Liver (tissue), 9 donors: ENCODE data around the gene ING3. TPM values are rescaled to one million over a fixed set of nuclear protein-coding genes. Genes with fewer than 3 reads are reported as not detected.

ENCODE experiments used
- DNase-seq: peaks from one replicate; pipeline ENCODE4 v3.0.0-alpha.2; 2017; ENCODE audit warnings: low spot score
- H3K27ac ChIP-seq, 2 donors: one replicate each; pipeline ENCODE4 v1.7.0; 2013; ENCODE audit warnings: inconsistent platforms in 2 of 2, low read length in 2 of 2, control low read depth in 1 of 2, low read depth in 1 of 2, mild to moderate bottlenecking in 1 of 2
- H3K27me3 ChIP-seq, 4 donors: one replicate each; pipeline versions ENCODE4 v1.6.1 to v1.7.0; 2013; ENCODE audit warnings: low read length in 3 of 4, inconsistent platforms in 1 of 4, mild to moderate bottlenecking in 1 of 4, moderate library complexity in 1 of 4; ENCODE audit not compliant: control insufficient read depth in 4 of 4, insufficient read depth in 4 of 4
- H3K36me3 ChIP-seq, 4 donors: one replicate each; pipeline versions ENCODE4 v1.6.1 to v1.7.0; 2013; ENCODE audit warnings: low read length in 3 of 4, mild to moderate bottlenecking in 3 of 4, low read depth in 1 of 4, moderate library complexity in 1 of 4; ENCODE audit not compliant: control insufficient read depth in 4 of 4, insufficient read depth in 3 of 4
- H3K4me1 ChIP-seq, 4 donors: one replicate each; pipeline versions ENCODE4 v1.6.1 to v1.7.0; 2013; ENCODE audit warnings: low read length in 3 of 4, mild to moderate bottlenecking in 3 of 4, moderate library complexity in 1 of 4; ENCODE audit not compliant: control insufficient read depth in 4 of 4, insufficient read depth in 4 of 4
- H3K4me3 ChIP-seq, 3 donors: one replicate each; pipeline versions ENCODE4 v1.6.1 to v1.7.0; 2013; ENCODE audit warnings: low read length in 3 of 3, control low read depth in 1 of 3, low read depth in 1 of 3, mild to moderate bottlenecking in 1 of 3
- H3K9ac ChIP-seq, 2 donors: one replicate each; pipeline ENCODE4 v1.7.0; 2013; ENCODE audit warnings: low read length in 2 of 2, mild to moderate bottlenecking in 2 of 2, moderate library complexity in 2 of 2, control low read depth in 1 of 2, low read depth in 1 of 2
- H3K9me3 ChIP-seq, 4 donors: one replicate each; pipeline versions ENCODE4 v1.6.1 to v1.7.0; 2013; ENCODE audit warnings: low read length in 3 of 4; ENCODE audit not compliant: control insufficient read depth in 4 of 4
- EGR1 ChIP-seq, 2 donors: IDR thresholded peaks; 2 replicates each; pipeline ENCODE4 v1.6.1; 2016 to 2018; ENCODE audit warnings: antibody characterized with exemption in 2 of 2, low read depth in 2 of 2
- FOXA1 ChIP-seq: IDR thresholded peaks from 2 replicates; pipeline ENCODE4 v1.6.1; 2016; ENCODE audit warnings: antibody characterized with exemption
- FOXA2 ChIP-seq: IDR thresholded peaks from 2 replicates; pipeline ENCODE4 v1.6.1; 2016; ENCODE audit warnings: antibody characterized with exemption
- HNF4A ChIP-seq, 2 donors: conservative IDR thresholded peaks; 2 replicates each; pipeline ENCODE4 v1.6.1; 2016; ENCODE audit warnings: antibody characterized with exemption in 2 of 2, mild to moderate bottlenecking in 2 of 2
- HNF4G ChIP-seq: IDR thresholded peaks from 2 replicates; pipeline ENCODE4 v1.6.1; 2016; ENCODE audit warnings: antibody characterized with exemption
- JUND ChIP-seq, 2 donors: IDR thresholded peaks; 2 replicates each; pipeline ENCODE4 v1.6.1; 2016; ENCODE audit warnings: antibody characterized with exemption in 2 of 2
- NR2F2 ChIP-seq: IDR thresholded peaks from 2 replicates; pipeline ENCODE4 v1.6.1; 2016; ENCODE audit warnings: antibody characterized with exemption
- REST ChIP-seq: IDR thresholded peaks from 2 replicates; pipeline ENCODE4 v1.6.1; 2016; ENCODE audit warnings: antibody characterized with exemption, mild to moderate bottlenecking
- RXRA ChIP-seq, 2 donors: IDR thresholded peaks; 2 replicates each; pipeline ENCODE4 v1.6.1; 2017 to 2018; ENCODE audit warnings: antibody characterized with exemption in 2 of 2, mild to moderate bottlenecking in 1 of 2
- SP1 ChIP-seq: IDR thresholded peaks from 2 replicates; pipeline ENCODE4 v1.6.1; 2018; ENCODE audit warnings: antibody characterized with exemption, mild to moderate bottlenecking
- TAF1 ChIP-seq: conservative IDR thresholded peaks from 2 replicates; pipeline ENCODE4 v1.6.1; 2016; ENCODE audit warnings: antibody characterized with exemption, mild to moderate bottlenecking
- YY1 ChIP-seq: IDR thresholded peaks from 2 replicates; pipeline ENCODE4 v1.6.1; 2016; ENCODE audit warnings: antibody characterized with exemption, mild to moderate bottlenecking
- WGBS: extraction: QIAGEN DNeasy Blood & Tissue Kit; methylation state at CpG from one replicate; pipeline ENCODE4 v1.1.7; 2013; 5-methylcytosine and 5-hydroxymethylcytosine counted together
- polyA plus RNA-seq, 2 donors: library from polyadenylated mRNA; stranded (reverse) in 1 of 2; unstranded in 1 of 2; fragments of 200-250 nt in 1 of 2; fragments of >200 nt in 1 of 2; fragmentation: Nextera tagmentation in 1 of 2; extraction: Ambion mirVana in 1 of 2; gene quantifications; one replicate each; pipeline versions ENCODE4 v1.2.1 to v1.2.3, GENCODE V29; 2013 to 2015
- total RNA-seq, 2 donors: library from RNA; depleted of rRNA; stranded (reverse); fragments of >200 nt; gene quantifications; one replicate each; pipeline ENCODE4 v1.2.3, GENCODE V29; 2014
- TF ChIP-seq, protein P1 (sequence below): IDR thresholded peaks from 2 replicates; pipeline ENCODE4 v1.6.1; 2016; ENCODE audit warnings: antibody characterized with exemption
- TF ChIP-seq, protein P2 (sequence below): fragments of 150-350 bp; IDR thresholded peaks from 2 replicates; pipeline ENCODE4 v1.5.1; 2017; ENCODE audit warnings: improper control_type of control experiment, low read depth, low read length; ENCODE audit not compliant: missing input control
- TF ChIP-seq, protein P3 (sequence below): IDR thresholded peaks from 2 replicates; pipeline ENCODE4 v1.6.1; 2016; ENCODE audit warnings: antibody characterized with exemption
- TF ChIP-seq, protein P4 (sequence below): IDR thresholded peaks from 2 replicates; pipeline ENCODE4 v1.6.1; 2016; ENCODE audit warnings: antibody characterized with exemption
- donor health status: healthy.
- donor health status: healthy.
- donor health status: healthy.
- donor health status: healthy.
- donor health status: healthy.

ING3 gene
- total and polyA plus RNA-seq, 4 donors = 3.8 to 14.0 (median 10.9) TPM

DNA sequence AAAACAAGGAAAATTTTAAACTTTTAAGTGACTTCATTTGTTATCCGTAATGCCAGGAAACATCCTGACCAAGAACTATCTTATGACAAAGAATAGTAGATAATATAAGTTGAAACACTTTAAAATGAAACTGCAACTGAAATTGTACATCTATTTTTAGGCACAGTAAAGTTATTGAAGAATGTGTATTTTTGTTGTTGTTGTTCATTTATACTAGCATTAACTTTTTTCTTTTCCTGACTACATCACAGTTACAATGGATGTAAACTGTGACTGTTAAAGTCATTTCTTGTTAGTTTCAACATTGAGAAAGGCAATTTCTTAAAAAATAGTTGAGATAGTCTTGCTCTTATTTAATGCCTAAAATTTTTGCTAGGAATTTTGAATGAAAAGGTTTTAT, 40.6 kb downstream of the ING3 start:
- WGBS = 15% methylated on average over 1 of the region's 1 CpG
- Histone ChIP-seq H3K36me3 (no peaks in the 10 kb centered on the region), H3K27me3 (no peaks in the 10 kb centered on the region), H3K9me3 (no peaks in the 10 kb centered on the region), H3K4me3 (peak overlapping the region; percentile 44 to 79 (median 76)), H3K9ac (peak overlapping the region; percentile 74 to 97), H3K27ac (peak overlapping the region; percentile 95 to 99), H3K4me1 (peaks cover 0 to 35% (median 18%) of the 10 kb centered on the region in 4 donors)
- DNase-seq = no peak
- TF ChIP-seq, protein P1, sequence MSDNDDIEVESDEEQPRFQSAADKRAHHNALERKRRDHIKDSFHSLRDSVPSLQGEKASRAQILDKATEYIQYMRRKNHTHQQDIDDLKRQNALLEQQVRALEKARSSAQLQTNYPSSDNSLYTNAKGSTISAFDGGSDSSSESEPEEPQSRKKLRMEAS = no peak
- TF ChIP-seq JUND (IDR thresholded peaks at IDR 0.05) (no peak), FOXA2 (no peak), REST (no peak), SP1 (no peak), TAF1 (no peak), FOXA1 (no peak), YY1 (no peak), EGR1 (IDR thresholded peaks at IDR 0.05; ENCODE audit: low read depth in 2 of 2) (no peak), NR2F2 (no peak), HNF4G (no peak), RXRA (IDR thresholded peaks at IDR 0.05) (no peak), HNF4A (conservative IDR thresholded peaks at IDR 0.05) (no peak)
- TF ChIP-seq, protein P2, sequence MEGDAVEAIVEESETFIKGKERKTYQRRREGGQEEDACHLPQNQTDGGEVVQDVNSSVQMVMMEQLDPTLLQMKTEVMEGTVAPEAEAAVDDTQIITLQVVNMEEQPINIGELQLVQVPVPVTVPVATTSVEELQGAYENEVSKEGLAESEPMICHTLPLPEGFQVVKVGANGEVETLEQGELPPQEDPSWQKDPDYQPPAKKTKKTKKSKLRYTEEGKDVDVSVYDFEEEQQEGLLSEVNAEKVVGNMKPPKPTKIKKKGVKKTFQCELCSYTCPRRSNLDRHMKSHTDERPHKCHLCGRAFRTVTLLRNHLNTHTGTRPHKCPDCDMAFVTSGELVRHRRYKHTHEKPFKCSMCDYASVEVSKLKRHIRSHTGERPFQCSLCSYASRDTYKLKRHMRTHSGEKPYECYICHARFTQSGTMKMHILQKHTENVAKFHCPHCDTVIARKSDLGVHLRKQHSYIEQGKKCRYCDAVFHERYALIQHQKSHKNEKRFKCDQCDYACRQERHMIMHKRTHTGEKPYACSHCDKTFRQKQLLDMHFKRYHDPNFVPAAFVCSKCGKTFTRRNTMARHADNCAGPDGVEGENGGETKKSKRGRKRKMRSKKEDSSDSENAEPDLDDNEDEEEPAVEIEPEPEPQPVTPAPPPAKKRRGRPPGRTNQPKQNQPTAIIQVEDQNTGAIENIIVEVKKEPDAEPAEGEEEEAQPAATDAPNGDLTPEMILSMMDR = no peak
- TF ChIP-seq, protein P3, sequence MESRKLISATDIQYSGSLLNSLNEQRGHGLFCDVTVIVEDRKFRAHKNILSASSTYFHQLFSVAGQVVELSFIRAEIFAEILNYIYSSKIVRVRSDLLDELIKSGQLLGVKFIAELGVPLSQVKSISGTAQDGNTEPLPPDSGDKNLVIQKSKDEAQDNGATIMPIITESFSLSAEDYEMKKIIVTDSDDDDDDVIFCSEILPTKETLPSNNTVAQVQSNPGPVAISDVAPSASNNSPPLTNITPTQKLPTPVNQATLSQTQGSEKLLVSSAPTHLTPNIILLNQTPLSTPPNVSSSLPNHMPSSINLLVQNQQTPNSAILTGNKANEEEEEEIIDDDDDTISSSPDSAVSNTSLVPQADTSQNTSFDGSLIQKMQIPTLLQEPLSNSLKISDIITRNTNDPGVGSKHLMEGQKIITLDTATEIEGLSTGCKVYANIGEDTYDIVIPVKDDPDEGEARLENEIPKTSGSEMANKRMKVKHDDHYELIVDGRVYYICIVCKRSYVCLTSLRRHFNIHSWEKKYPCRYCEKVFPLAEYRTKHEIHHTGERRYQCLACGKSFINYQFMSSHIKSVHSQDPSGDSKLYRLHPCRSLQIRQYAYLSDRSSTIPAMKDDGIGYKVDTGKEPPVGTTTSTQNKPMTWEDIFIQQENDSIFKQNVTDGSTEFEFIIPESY = no peak
- TF ChIP-seq, protein P4, sequence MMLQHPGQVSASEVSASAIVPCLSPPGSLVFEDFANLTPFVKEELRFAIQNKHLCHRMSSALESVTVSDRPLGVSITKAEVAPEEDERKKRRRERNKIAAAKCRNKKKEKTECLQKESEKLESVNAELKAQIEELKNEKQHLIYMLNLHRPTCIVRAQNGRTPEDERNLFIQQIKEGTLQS = no peak

GRCh38 chr7:120991581-120991980, 41.0 kb downstream of the ING3 start:
- Histone ChIP-seq H3K4me1 (peaks cover 0 to 37% (median 19%) of the 10 kb centered on the region in 4 donors), H3K36me3 (no peaks in the 10 kb centered on the region), H3K27ac (peak overlapping the region; percentile 95 to 99), H3K27me3 (no peaks in the 10 kb centered on the region), H3K4me3 (peak overlapping the region; percentile 44 to 79 (median 76)), H3K9me3 (no peaks in the 10 kb centered on the region), H3K9ac (peak overlapping the region; percentile 74 to 97)
- TF ChIP-seq FOXA1 (no peak), YY1 (peak; percentile 48)
- WGBS = 11% methylated on average over 2 of the region's 2 CpGs
- DNase-seq = no peak
